DOHH2 (cell line): ENCODE data around the gene GAPDHS.
A peak's percentile ranks its signal among the peaks of the same experiment; 100 is the strongest.

Source experiments
- H3F3A ChIP-seq: fragments of 200-600 bp; sonication (generic), shearing (Covaris generic); 2 replicates; pipeline ENCODE4 v1.6.0; 2016; ENCODE audit warnings: antibody characterized with exemption, mild to moderate bottlenecking; ENCODE audit not compliant: control insufficient read depth, insufficient read depth
- H3K27ac ChIP-seq: fragments of 200-600 bp; sonication (generic); 2 replicates; pipeline ENCODE4 v1.5.1; 2014; ENCODE audit warnings: low read depth, mild to moderate bottlenecking, low read length, moderate library complexity
- H3K27me3 ChIP-seq: fragments of 200-600 bp; sonication (generic); 2 replicates; pipeline ENCODE4 v1.6.1; 2014; ENCODE audit warnings: mild to moderate bottlenecking, low read length, mixed read lengths; ENCODE audit not compliant: control insufficient read depth
- H3K36me3 ChIP-seq: fragments of 200-600 bp; sonication (generic); 2 replicates; pipeline ENCODE4 v1.6.1; 2014; ENCODE audit warnings: mild to moderate bottlenecking, low read length, moderate library complexity, mixed read lengths; ENCODE audit not compliant: control insufficient read depth
- H3K4me1 ChIP-seq: fragments of 200-600 bp; sonication (generic); 2 replicates; pipeline ENCODE4 v1.6.1; 2014; ENCODE audit warnings: mild to moderate bottlenecking, low read length, mixed read lengths; ENCODE audit not compliant: control insufficient read depth
- H3K4me2 ChIP-seq: fragments of 200-600 bp; sonication (generic); 2 replicates; pipeline ENCODE4 v1.6.0; 2014; ENCODE audit warnings: mild to moderate bottlenecking, low read length, moderate library complexity
- H3K4me3 ChIP-seq: fragments of 200-600 bp; sonication (generic); 2 replicates; pipeline ENCODE4 v1.5.1; 2014; ENCODE audit warnings: mild to moderate bottlenecking, low read length, mixed read lengths
- H3K79me2 ChIP-seq: fragments of 200-600 bp; sonication (generic); 2 replicates; pipeline ENCODE4 v1.6.1; 2014; ENCODE audit warnings: mild to moderate bottlenecking, low read length, mixed read lengths; ENCODE audit not compliant: control insufficient read depth
- H3K9me2 ChIP-seq: fragments of 200-600 bp; sonication (generic); replicated peaks from 2 replicates; pipeline ENCODE4 v1.6.1; 2014; ENCODE audit warnings: mild to moderate bottlenecking, low read length, mixed read lengths; ENCODE audit not compliant: control insufficient read depth
- H3K9me3 ChIP-seq: fragments of 200-600 bp; sonication (generic); 2 replicates; pipeline ENCODE4 v1.6.1; 2014; ENCODE audit warnings: antibody characterized with exemption, low read length, mixed read lengths; ENCODE audit not compliant: control insufficient read depth, insufficient read depth
- H4K20me1 ChIP-seq: fragments of 200-600 bp; sonication (generic); 2 replicates; pipeline ENCODE4 v1.6.0; 2014; ENCODE audit warnings: low read depth, mild to moderate bottlenecking, antibody characterized with exemption, low read length, moderate library complexity; ENCODE audit not compliant: control insufficient read depth, insufficient read depth
- EZH2phosphoT487 ChIP-seq: fragments of 200-600 bp; sonication (generic); IDR thresholded peaks from 2 replicates; pipeline ENCODE4 v1.6.1; 2017; ENCODE audit warnings: borderline replicate concordance, mild to moderate bottlenecking, antibody characterized with exemption, low read length, moderate library complexity, mixed read lengths
- TF ChIP-seq, protein P1 (sequence below): fragments of 200-600 bp; sonication (generic); IDR thresholded peaks from one replicate; pipeline ENCODE4 v1.5.1; 2014; ENCODE audit warnings: antibody characterized with exemption, mild to moderate bottlenecking, low read depth, low read length; ENCODE audit not compliant: poor library complexity, severe bottlenecking

The GAPDHS gene

GRCh38 chr19:35533201-35533821, at the start of gene GAPDHS:
GAPDHS (plus strand) TSS chr19:35533456; CDS start chr19:35533528, 72 bp downstream.
- H3K27ac ChIP-seq, result no peak within 1 kb of the TSS
- no peaks in the 10 kb centered on the region for H3K9me3 ChIP-seq
- peaks cover 18% of the 10 kb centered on the region; the same call in 1 of the 2 replicates for H3K27me3 ChIP-seq
- TF ChIP-seq EZH2phosphoT487, result no peak
- TF ChIP-seq, protein P1, sequence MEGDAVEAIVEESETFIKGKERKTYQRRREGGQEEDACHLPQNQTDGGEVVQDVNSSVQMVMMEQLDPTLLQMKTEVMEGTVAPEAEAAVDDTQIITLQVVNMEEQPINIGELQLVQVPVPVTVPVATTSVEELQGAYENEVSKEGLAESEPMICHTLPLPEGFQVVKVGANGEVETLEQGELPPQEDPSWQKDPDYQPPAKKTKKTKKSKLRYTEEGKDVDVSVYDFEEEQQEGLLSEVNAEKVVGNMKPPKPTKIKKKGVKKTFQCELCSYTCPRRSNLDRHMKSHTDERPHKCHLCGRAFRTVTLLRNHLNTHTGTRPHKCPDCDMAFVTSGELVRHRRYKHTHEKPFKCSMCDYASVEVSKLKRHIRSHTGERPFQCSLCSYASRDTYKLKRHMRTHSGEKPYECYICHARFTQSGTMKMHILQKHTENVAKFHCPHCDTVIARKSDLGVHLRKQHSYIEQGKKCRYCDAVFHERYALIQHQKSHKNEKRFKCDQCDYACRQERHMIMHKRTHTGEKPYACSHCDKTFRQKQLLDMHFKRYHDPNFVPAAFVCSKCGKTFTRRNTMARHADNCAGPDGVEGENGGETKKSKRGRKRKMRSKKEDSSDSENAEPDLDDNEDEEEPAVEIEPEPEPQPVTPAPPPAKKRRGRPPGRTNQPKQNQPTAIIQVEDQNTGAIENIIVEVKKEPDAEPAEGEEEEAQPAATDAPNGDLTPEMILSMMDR, result no peak
- no peak within 1 kb of the TSS for H3K4me2 ChIP-seq
- no peaks in the 10 kb centered on the region for H3K9me2 ChIP-seq
- no peaks in the 10 kb centered on the region for H3K79me2 ChIP-seq
- no peaks in the 10 kb centered on the region for H3K4me1 ChIP-seq
- no peaks in the 10 kb centered on the region for H4K20me1 ChIP-seq
- no peaks in the 10 kb centered on the region for H3F3A ChIP-seq
- no peaks in the 10 kb centered on the region for H3K36me3 ChIP-seq
- no peak within 1 kb of the TSS for H3K4me3 ChIP-seq

GRCh38 chr19:35484252-35485036, 48.8 kb upstream of the GAPDHS start:
- Histone ChIP-seq H3K9me3 (no peaks in the 10 kb centered on the region), H3K4me3 (peak overlapping the region; percentile 43), H3K79me2 (no peaks in the 10 kb centered on the region), H3K27ac (no peak overlapping the region), H3K36me3 (no peaks in the 10 kb centered on the region), H3K27me3 (peaks cover 8% of the 10 kb centered on the region), H3F3A (peaks cover 5% of the 10 kb centered on the region; the same call in 1 of the 2 replicates), H3K4me1 (peaks cover 15% of the 10 kb centered on the region), H3K9me2 (no peaks in the 10 kb centered on the region), H4K20me1 (no peaks in the 10 kb centered on the region), H3K4me2 (peak overlapping the region; percentile 57)
- TF ChIP-seq EZH2phosphoT487, result no peak
- TF ChIP-seq, protein P1, result no peak

- Histone ChIP-seq H4K20me1 (no peaks in the 10 kb centered on the region), H3K27ac (no peak overlapping the region)
Measured at GRCh38 chr19:35486268-35486708, 47.0 kb upstream of the GAPDHS start.

More at GRCh38 chr19:35486268-35486708, 47.0 kb upstream of the GAPDHS start:
- Histone ChIP-seq H3K4me2 (no peak overlapping the region), H3K4me1 (peaks cover 15% of the 10 kb centered on the region), H3K9me3 (no peaks in the 10 kb centered on the region), H3K4me3 (no peak overlapping the region), H3F3A (peaks cover 5% of the 10 kb centered on the region; the same call in 1 of the 2 replicates), H3K27me3 (peaks cover 14% of the 10 kb centered on the region), H3K36me3 (no peaks in the 10 kb centered on the region), H3K79me2 (no peaks in the 10 kb centered on the region), H3K9me2 (no peaks in the 10 kb centered on the region)
- no peak for TF ChIP-seq EZH2phosphoT487
- TF ChIP-seq, protein P1, result no peak
